ENCODE data around the gene HOXA3.

The HOXA3 gene

GRCh38 chr7:27126596-27127327 is 25.6 kb downstream of the HOXA3 start:
- DNase-seq = no peak

- DNase-seq = no peak
Measured at GRCh38 chr7:27125986-27126394, 26.4 kb downstream of the HOXA3 start.

GRCh38 chr7:27124902-27125689 is 27.3 kb downstream of the HOXA3 start:
- DNase-seq = no peak

- DNase-seq = no peak
Measured at GRCh38 chr7:27124096-27124901, 28.1 kb downstream of the HOXA3 start.

- no peak for DNase-seq
Measured at GRCh38 chr7:27123477-27124053, 28.8 kb downstream of the HOXA3 start.

- DNase-seq = no peak
Measured at GRCh38 chr7:27123007-27123476, 29.3 kb downstream of the HOXA3 start.

- DNase-seq = no peak
Measured at GRCh38 chr7:27122077-27122910, 30.1 kb downstream of the HOXA3 start.

- no peak for DNase-seq
Measured at GRCh38 chr7:27121684-27122076, 30.7 kb downstream of the HOXA3 start.

GRCh38 chr7:27119412-27119911 is 32.9 kb downstream of the HOXA3 start:
- no peak for DNase-seq

- no peak for DNase-seq
Measured at GRCh38 chr7:27118580-27118979, 33.8 kb downstream of the HOXA3 start.

- no peak for DNase-seq
Measured at GRCh38 chr7:27117887-27118491, 34.4 kb downstream of the HOXA3 start.

GRCh38 chr7:27116962-27117886 is 35.2 kb downstream of the HOXA3 start:
- no peak for DNase-seq

GRCh38 chr7:27116031-27116961 is 36.1 kb downstream of the HOXA3 start:
- DNase-seq = no peak

GRCh38 chr7:27115221-27116026 is 37.0 kb downstream of the HOXA3 start:
- DNase-seq = no peak

- no peak for DNase-seq
Measured at GRCh38 chr7:27114881-27115220, 37.5 kb downstream of the HOXA3 start.

- DNase-seq = no peak
Measured at GRCh38 chr7:27113991-27114769, 38.2 kb downstream of the HOXA3 start.
